HG02571 (cell line): ENCODE measurements around the gene GAK.

Experiments
- ATAC-seq: cut with Tn5 transposase; IDR thresholded peaks from one replicate; pipeline ENCODE4 v1.9.1; 2021; ENCODE audit warnings: mild to moderate bottlenecking, moderate library complexity; ENCODE audit not compliant: unreplicated experiment

GAK gene

GRCh38 chr4:909821-910220, 22.3 kb downstream of the GAK start:
- no peak for ATAC-seq

- no peak for ATAC-seq
Measured at GRCh38 chr4:909131-909571, 23.0 kb downstream of the GAK start.

GRCh38 chr4:907691-908425, 24.3 kb downstream of the GAK start:
- ATAC-seq, result no peak

DNA sequence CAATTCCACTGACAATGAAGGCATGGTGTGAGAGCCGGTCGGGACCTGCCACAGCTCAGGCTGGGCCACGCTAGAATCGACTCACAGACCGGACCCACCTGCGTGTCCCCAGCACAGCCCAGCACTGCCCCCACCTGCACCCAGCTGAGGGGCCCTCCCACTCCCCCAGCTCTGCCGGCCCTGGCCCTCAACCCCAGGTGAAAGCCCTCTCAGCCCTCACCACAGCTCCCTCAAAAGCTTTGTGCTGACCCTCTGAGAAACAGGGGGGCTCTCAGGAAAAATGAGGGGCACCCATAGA, 25.1 kb downstream of the GAK start:
- ATAC-seq, result no peak

DNA sequence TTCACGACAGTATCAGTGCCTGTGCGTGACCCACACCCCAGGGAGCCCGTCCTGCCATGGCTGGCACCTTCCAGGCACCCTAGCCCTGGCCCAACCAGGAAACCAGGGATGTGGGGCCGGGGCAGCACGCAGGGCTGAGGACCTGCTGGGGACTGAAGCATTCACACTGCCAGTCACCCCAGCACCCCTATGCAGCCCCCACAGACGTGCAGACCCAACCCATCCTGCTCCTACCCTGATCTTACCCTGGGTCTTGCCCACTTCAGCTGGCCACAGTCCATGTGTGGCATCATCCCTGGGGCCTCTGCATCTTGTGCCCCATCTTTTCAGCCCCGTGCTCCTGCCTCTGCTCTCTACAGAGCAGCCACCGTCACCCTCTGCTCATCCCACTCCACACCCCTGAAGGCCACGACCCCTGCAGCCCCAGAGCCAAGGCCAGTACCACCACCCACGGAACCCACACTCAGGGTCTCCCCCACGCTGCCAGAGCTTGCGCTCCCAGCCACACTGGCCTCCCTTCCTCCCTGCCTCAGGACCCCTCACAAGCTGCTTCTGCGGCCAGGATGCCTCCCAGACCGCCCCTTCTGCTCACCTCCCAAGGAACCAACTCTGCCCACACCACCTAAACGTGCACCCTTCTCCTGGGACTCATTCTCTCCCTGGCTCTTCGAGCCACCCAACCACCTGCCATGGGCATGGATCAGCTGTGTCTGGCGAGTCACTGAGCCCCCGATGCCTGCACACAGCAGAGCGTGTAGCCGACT, 25.6 kb downstream of the GAK start:
- ATAC-seq, result no peak

DNA sequence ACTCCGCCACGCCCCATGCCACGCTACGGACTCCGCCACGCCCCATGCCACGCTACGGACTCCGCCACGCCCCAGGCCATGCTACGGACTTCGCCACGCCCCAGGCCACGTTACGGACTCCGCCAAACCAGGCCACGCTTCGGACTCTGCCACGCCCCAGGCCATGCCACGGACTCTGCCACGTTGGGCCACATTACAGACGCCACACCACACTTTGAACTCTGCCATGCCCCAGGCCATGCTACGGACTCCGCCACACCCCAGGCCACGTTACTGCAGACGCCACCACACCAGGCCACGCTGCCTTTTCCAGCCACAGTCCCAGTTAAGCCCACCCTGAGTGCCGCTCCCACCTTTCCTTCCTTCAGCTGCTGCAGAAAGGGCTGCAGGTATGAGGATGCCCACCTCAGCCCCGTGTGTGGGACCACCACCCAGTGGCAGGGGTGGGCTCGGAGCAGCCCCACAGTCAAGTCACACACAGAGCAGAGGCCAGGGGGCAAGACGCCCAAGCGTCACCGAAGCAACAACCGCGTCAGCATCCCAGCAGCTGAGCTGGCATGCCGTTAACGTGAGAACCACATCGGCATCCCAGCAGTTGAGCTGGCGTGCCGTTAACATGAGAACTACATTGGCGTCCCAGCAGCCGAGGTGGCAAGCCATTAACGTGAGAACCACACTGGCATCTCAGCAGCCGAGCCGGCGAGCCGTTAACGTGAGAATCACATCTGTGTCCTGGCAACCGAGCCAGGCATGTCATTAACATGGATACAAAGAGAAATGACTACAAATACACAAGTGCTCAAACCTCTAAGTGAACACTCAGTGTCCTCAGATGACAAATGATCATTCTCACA, 26.4 kb downstream of the GAK start:
- no peak for ATAC-seq

DNA sequence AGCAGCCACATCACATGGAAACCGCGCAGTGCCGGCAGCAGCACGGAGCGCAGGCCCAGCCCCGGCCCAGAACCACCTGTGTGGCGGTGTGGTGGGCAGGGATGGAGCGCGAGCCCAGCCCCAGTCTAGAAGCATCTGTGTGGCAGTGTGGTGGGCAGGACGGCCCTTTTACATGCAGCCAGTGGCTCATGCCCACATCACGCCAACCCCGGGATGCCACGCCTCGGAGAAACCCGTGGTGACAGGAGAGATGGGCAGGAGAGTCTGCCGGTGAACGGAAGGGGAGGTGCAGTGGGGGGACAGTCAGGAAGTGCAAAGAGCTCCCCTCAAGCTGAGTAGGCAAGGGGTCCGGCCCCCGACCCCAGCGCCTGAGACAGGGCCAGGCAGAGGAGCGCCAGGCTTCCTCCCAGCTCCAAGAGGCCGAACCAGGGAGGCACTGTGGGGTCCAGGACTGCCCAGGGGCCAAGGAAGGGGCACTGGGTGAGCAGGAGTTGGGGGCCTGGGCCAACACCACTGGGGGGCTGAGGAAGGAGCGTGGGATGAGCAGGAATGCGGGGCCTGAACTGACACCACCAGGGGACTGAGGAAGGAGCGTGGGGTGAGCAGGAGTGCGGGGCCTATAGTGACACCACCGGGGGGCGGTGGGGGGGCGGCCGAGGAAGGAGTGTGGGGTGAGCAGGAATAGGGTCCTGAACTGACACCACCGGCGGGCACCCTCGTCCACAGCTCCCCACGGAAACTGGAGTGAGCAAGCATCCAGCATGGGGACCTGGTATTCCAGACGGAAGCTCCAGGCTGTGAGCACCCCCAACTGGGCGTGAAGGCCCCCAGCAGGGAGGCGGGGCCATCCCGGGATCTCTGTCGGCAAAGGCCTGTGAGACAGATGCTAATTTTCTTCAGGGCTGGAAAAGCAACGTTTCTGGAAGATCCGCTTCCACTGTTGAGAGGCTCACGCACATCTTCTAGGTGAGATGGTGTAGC, 28.8 kb downstream of the GAK start:
- no peak for ATAC-seq

GRCh38 chr4:901192-901910, 30.8 kb downstream of the GAK start:
- no peak for ATAC-seq

- no peak for ATAC-seq
Measured at GRCh38 chr4:900721-901120, 31.4 kb downstream of the GAK start.

- ATAC-seq, result no peak
Measured at GRCh38 chr4:900073-900472, 32.0 kb downstream of the GAK start.

GRCh38 chr4:899556-899906, 32.6 kb downstream of the GAK start:
- no peak for ATAC-seq

- ATAC-seq, result no peak
Measured at GRCh38 chr4:898869-899555, 33.1 kb downstream of the GAK start.

- ATAC-seq, result no peak
Measured at GRCh38 chr4:898123-898522, 34.0 kb downstream of the GAK start.

DNA sequence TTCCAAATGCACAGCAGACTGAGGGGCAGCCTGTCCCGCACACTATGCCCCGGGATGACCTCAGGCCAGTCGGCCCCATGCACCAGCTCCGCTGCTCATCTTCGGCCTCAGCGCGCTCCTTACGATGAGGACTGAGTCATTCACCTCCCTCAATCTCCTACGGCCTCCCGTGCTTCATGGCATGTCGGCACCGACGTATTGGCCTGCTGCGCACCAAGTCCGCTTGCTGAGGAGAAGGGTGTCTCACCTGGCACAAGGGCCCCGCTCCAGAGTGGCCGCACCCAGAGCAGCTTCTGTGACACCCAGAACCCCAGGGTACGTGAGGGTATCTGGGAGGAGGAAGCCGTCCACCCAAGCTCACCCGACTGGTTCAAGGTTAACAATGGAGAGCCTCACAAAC, 35.5 kb downstream of the GAK start:
- no peak for ATAC-seq

DNA sequence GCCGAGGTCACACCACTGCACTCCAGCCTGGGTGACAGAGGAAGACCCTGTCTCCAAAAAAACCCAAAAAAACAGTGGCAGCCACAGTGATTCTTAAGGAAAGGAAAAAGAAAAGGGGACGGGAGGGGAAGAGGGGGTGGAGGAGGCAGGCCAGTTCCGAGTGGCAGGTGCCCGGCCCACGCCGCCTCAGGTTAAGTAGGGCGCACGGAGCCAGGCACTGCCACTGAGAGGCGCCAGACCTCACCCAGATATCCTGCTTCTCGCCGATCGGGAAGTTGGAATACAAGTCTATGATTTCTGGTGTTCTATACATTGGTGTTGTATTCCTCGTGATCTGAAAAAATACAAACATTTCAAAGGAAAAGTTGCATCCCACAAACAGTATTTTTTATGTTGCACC, 35.9 kb downstream of the GAK start:
- no peak for ATAC-seq

- ATAC-seq, result no peak
Measured at GRCh38 chr4:895596-895995, 36.5 kb downstream of the GAK start.

DNA sequence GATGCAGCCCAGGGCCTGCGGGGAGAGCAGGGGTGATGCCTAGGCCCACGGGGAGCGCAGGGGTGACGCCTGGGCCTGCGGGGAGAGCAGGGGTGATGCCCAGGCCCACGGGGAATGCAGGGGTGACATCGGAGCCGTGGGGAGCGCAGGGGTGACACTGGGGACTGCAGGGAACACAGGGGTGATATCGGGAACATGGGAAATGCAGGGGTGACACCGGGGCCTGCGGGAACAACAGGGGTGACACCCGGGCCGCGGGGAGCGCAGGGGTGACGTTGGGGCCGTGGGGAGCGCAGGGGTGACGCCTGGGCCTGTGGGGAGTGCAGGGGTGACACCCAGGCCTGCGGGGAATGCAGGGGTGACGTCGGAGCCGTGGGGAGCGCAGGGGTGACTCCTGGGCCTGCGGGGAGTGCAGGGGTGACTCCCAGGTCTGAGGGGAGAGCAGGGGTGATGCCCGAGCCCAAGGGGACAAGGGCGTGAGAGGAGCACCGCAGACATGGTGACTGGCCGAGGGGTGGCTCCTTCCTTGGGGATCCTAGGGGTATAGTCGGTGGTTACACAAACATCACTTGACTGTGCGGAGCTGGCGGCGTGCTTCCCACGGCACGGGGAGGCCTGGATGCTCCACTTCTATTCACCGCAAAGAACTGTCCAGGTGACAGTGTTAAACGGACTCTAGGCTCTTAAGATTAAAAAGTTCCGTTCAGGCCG, 38.0 kb downstream of the GAK start:
- no peak for ATAC-seq

DNA sequence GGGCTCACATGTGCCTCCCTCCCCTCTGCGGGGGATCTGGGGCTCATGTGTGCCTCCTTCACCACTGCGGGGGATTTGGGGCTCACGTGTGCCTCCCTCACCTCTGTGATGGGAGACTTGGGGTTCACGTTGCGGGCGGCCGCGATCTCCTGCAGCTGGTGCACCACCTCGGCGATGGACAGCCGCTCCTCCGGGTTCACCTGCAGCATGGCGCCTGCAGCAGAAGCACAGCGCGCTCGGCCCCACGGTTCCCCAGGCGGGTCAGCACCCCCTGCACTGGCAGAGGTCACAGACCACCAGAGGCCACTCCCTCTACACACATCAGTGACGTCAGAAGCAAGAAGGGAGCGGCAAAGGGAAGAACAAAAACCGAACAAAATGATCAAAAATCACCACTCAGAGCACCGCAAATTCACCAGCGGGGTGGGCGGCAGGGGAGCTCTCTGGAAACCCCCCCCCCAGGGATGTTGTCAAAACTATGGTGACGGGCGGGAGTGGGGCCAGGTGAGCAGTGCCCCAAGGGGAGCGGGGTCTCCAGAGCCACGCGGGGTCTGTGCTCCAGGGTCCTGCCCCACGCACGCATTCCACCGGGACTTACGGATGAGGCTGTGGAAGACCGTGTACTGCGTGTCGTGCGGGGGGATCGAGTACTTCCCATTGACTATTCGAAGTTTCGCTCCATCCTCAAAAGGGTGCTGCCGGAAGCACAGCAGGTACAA, 38.7 kb downstream of the GAK start:
- no peak for ATAC-seq
